OCI-LY7 (cell line): ENCODE measurements around the gene KAZN.

Experiments
- EZH2phosphoT487 ChIP-seq: fragments of 200-600 bp; sonication (generic); IDR thresholded peaks from 2 replicates; pipeline ENCODE4 v1.6.1; 2018; ENCODE audit warnings: low read depth, borderline replicate concordance, mild to moderate bottlenecking, mixed run types, antibody characterized with exemption, low read length, moderate library complexity, mixed read lengths
- TF ChIP-seq, protein P1 (sequence below): fragments of 200-600 bp; sonication (generic); conservative IDR thresholded peaks from 2 replicates; pipeline ENCODE4 v1.5.1; 2014; ENCODE audit warnings: mild to moderate bottlenecking, antibody characterized with exemption, low read length, moderate library complexity, mixed read lengths

DNA sequence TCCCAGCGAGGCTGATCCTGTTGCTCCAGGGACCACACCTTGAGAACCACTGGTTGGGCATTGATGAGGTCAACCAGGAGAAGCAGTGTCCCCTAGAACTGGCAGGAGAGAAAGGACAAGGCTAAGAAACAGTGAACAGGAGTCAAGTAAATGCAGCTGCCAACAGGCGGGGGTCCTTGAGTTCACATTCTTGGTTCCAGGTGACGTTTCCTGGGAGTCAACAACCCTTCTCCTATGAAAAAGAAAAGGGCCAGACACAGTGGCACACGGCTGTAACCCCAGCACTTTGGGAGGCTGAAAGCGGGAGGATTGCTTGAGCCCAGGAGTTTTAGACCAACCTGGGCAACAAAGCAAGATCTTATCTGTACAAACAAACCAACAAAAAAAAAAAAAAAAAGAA lies 98.3 kb downstream of the KAZN start:
- TF ChIP-seq, protein P1, sequence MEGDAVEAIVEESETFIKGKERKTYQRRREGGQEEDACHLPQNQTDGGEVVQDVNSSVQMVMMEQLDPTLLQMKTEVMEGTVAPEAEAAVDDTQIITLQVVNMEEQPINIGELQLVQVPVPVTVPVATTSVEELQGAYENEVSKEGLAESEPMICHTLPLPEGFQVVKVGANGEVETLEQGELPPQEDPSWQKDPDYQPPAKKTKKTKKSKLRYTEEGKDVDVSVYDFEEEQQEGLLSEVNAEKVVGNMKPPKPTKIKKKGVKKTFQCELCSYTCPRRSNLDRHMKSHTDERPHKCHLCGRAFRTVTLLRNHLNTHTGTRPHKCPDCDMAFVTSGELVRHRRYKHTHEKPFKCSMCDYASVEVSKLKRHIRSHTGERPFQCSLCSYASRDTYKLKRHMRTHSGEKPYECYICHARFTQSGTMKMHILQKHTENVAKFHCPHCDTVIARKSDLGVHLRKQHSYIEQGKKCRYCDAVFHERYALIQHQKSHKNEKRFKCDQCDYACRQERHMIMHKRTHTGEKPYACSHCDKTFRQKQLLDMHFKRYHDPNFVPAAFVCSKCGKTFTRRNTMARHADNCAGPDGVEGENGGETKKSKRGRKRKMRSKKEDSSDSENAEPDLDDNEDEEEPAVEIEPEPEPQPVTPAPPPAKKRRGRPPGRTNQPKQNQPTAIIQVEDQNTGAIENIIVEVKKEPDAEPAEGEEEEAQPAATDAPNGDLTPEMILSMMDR = no peak
- TF ChIP-seq EZH2phosphoT487 = no peak
